ENCODE measurements around the gene DLEC1.

Gene DLEC1

GRCh38 chr3:37997342-37997741, 41.7 kb upstream of the DLEC1 start:
- DNase-seq (ENCODE audit: low read depth): no peak
- TF ChIP-seq, protein P1, sequence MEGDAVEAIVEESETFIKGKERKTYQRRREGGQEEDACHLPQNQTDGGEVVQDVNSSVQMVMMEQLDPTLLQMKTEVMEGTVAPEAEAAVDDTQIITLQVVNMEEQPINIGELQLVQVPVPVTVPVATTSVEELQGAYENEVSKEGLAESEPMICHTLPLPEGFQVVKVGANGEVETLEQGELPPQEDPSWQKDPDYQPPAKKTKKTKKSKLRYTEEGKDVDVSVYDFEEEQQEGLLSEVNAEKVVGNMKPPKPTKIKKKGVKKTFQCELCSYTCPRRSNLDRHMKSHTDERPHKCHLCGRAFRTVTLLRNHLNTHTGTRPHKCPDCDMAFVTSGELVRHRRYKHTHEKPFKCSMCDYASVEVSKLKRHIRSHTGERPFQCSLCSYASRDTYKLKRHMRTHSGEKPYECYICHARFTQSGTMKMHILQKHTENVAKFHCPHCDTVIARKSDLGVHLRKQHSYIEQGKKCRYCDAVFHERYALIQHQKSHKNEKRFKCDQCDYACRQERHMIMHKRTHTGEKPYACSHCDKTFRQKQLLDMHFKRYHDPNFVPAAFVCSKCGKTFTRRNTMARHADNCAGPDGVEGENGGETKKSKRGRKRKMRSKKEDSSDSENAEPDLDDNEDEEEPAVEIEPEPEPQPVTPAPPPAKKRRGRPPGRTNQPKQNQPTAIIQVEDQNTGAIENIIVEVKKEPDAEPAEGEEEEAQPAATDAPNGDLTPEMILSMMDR (IDR thresholded peaks at IDR 0.05; ENCODE audit: control insufficient read depth, insufficient read depth, low read depth, low read length, missing control alignments): no peak

DNA sequence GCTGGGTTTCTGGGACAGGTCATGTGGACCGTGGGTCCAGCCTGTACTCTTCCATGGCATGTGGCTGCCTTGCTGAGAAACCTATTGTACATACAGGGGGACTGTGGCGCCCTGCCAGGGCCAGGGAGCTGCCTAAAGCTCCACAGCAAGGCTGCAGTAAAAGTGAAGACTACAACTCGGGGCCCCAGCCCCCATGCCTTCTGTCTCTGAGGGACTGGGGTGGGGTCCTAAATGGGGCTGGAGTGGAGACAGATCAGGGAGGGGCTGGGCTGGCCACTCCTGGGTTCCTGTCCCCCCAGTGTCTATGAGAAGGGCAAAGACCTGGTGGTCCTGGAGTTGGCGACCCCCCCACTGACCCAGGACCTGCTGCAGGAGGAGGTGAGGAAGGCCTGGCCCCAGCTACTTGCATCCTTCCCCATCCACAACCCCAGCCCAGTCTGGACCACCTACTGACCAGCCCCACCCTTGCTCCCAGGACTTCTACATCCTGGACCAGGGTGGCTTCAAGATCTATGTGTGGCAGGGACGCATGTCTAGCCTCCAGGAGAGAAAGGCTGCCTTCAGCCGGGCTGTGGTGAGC, 41.1 kb upstream of the DLEC1 start:
- no peak for DNase-seq (ENCODE audit: low read depth)
- TF ChIP-seq, protein P1 (IDR thresholded peaks at IDR 0.05; ENCODE audit: control insufficient read depth, insufficient read depth, low read depth, low read length, missing control alignments): no peak
- no peak overlapping the region for H3K4me3 ChIP-seq (ENCODE audit: control insufficient read depth, low read depth, low read length)

More at GRCh38 chr3:37997342-37997741, 41.7 kb upstream of the DLEC1 start:
- H3K4me3 ChIP-seq (ENCODE audit: control insufficient read depth, low read depth, low read length): no peak overlapping the region

DNA sequence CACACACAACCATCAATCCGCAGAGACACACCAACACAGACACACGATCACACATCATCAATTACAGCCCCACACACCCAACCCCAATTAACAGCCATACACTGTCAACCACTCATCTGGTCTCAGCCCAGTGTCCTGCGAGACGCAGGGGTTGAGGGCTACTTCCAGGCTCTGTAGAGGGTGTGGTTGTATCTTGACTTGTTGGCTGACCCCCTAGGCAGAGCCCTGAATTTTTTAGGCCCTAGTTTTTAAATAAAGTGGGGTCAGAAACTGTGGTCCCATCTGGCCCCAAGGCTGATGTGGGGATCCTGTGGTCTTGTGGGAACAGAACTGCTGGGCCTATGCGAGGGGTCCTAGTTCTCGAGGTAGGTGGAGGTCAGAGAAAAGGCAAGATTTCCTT, 39.2 kb upstream of the DLEC1 start:
- H3K4me3 ChIP-seq (ENCODE audit: control insufficient read depth, low read depth, low read length): no peak overlapping the region
- no peak for DNase-seq (ENCODE audit: low read depth)
- TF ChIP-seq, protein P1 (IDR thresholded peaks at IDR 0.05; ENCODE audit: control insufficient read depth, insufficient read depth, low read depth, low read length, missing control alignments): no peak

DNA sequence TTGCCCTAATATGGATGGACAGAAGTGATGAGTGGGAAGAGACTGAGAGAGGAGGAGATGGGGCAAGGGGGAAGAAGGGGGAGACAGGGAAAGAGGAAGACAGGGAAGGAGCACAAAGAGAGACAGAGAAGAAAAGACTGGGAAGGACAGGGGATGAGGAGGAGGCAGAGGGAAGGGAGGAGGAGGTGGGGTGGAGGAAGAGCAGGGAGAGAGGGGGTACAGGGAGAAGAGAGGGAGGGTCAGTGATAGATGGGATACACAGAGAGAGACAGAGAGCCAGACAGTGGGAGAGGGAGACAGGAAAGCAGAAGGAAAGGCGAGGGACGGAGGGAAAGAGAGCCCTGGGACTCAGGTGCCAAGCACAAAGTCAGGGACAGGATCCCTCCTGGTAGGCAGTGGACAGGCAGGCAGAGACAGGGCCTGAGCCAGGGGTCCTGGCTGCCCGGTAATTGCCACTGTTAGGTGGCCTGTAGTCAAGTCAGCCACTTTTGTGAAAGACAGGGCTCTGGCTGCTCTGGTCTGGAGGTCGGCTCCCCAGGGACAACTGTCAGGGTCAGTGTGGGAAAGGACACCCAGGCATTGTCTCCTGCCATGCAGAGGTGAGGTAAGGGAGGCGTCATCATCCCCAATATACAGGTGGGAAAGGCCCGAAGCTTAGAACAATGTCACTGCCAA, 38.6 kb upstream of the DLEC1 start:
- H3K4me3 ChIP-seq (ENCODE audit: control insufficient read depth, low read depth, low read length): no peak overlapping the region
- TF ChIP-seq, protein P1 (IDR thresholded peaks at IDR 0.05; ENCODE audit: control insufficient read depth, insufficient read depth, low read depth, low read length, missing control alignments): no peak
- DNase-seq (ENCODE audit: low read depth): no peak

GRCh38 chr3:38000965-38001455, 38.0 kb upstream of the DLEC1 start:
- DNase-seq (ENCODE audit: low read depth): no peak
- no peak overlapping the region for H3K4me3 ChIP-seq (ENCODE audit: control insufficient read depth, low read depth, low read length)
- TF ChIP-seq, protein P1 (IDR thresholded peaks at IDR 0.05; ENCODE audit: control insufficient read depth, insufficient read depth, low read depth, low read length, missing control alignments): no peak

DNA sequence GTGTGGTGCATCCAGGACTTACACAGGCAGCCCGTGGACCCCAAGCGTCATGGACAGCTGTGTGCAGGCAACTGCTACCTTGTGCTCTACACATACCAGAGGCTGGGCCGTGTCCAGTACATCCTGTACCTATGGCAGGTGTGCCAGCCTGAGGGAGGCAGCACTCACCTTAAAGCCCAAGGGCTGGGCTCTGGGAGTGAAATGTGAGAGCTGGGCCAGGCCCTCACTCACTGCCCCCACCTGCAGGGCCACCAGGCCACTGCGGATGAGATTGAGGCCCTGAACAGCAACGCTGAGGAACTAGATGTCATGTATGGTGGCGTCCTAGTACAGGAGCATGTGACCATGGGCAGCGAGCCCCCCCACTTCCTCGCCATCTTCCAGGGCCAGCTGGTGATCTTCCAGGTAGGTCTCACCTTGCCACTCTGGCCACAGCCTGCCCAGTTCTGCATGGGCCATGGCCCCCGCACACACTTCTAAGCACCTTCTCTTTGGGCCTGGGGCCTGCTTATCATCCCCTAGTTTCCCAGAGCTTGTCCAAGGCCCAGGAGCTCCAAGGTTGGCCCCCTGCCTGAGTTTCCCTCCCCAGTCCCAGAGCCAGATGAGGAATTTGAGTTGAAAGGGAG, 37.4 kb upstream of the DLEC1 start:
- DNase-seq (ENCODE audit: low read depth): no peak
- TF ChIP-seq, protein P1 (IDR thresholded peaks at IDR 0.05; ENCODE audit: control insufficient read depth, insufficient read depth, low read depth, low read length, missing control alignments): no peak

More for the DNA sequence above, 37.4 kb upstream of the DLEC1 start:
- no peak overlapping the region for H3K4me3 ChIP-seq (ENCODE audit: control insufficient read depth, low read depth, low read length)

Data from AG09309 (cell line).